ENCODE data around the gene ZNF385B.

Gene ZNF385B

GRCh38 chr2:179543361-179543901 lies 318.0 kb downstream of the ZNF385B start:
- no peak for DNase-seq

GRCh38 chr2:179541586-179541985 lies 319.8 kb downstream of the ZNF385B start:
- no peak for DNase-seq

GRCh38 chr2:179539124-179539511 lies 322.3 kb downstream of the ZNF385B start:
- no peak for DNase-seq

DNA sequence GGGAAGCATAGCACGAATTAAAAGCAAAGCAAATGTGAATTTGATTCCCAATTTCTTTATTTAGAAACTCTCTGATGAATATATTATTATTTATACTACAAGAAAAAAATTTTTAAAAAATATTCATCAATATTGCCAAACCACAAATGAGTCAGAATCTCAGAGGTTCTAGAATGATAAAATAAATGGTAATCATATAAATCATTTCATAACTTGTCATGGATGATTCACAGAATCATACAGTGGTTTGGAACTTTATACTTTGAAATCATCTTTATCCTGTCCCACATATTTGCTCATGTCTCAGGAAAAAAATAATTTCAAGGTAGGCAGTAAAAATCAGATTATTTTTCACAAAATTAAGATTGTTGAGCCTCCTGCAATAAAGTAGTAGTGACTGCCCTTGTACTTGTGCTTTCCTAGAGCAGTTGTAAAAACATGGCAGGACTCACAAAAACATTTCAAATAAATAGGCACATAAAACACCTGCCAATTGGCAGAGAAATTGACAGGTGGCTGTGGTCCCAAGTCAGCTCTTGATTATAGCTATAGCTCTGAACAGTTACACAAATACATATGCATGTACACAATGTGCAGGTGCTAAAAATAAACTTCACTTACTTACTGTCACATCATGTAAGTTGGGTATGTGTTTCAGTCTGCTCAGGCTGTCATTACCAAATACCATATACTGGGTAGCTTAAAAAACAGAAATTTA lies 322.8 kb downstream of the ZNF385B start:
- DNase-seq: no peak

DNA sequence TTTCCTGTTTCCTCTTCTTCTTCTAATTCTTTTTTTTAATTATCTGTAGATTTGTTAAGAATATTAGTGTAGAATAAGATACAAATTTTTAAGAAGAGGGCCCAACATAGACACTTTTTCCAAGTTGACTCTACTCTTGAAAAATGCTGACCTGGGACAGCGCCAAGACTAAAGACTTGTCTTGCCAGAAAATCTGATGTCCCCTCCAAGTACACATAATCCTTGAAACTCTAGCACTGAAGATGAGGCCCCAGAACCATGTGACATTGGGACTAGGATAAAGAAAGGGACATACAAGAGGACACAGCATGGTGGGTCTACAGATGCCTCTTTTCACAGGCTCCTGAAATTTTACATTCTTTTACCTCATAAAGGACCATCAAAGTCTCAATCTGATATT lies 325.2 kb downstream of the ZNF385B start:
- no peak for DNase-seq

- no peak for DNase-seq
Observed at GRCh38 chr2:179533875-179534274, 327.5 kb downstream of the ZNF385B start.

DNA sequence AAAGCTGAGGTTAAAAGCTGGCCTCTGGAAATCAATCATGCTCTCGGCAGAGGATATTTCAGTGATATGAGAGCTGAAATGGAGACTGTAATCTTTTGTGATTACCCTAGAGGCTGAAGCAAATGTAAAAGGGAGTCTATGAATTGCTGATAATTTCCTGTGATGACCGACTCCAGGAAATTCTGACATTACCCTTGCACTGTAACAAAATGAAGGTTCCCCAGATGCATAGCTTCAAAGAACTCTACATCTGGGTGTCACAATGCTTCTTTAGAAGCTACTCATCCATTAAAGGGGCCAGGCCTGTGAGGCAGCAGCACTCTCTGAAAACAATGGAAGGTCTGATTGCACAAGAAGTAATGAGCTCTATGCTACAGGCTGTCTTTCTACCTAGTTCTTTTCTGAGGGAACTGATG lies 328.5 kb downstream of the ZNF385B start:
- no peak for DNase-seq

GRCh38 chr2:179528576-179529069 lies 332.8 kb downstream of the ZNF385B start:
- DNase-seq: no peak

DNA sequence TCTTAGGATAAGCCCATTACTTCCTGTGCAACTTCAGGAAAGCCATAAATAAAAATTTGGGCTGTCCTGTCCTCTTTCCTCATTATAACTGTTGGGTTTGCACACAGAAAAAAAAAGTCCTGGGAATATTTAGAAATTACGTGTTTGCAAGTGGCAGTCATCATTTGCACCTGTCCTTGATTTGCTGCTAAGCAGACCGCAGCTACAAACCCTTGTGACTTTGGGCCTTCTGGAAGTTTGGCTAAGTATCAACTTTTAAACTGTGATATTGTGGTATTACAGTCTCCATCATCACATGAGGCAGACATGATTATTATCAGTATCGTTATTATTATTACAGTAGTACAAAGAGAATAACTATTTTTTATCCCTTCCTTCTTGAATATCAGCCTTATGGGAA lies 336.1 kb downstream of the ZNF385B start:
- no peak for DNase-seq

DNA sequence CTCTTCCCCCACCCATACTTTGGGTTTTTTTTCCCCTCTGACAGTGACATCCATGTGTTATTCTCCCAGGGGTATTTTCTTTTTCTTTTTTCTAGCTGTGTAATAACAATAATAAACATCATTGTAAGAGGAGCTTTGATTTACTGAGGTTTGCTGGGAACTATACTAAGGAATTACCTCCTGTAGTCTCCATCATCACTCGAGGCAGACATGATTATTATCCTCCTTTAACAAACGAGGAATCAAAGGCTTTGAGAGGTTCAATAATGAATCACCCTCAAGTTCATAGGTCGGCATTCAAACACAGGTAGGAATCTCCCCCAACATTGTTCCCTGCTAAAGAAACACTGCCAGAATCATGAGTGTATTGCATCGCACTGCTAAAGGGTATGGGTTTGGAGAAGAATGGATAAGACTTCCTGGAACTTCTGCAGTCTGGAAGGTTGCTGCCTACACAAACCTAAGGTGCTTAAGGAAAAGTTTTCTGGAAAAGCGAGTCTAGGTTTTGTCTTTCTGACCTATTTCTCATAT lies 336.5 kb downstream of the ZNF385B start:
- no peak for DNase-seq

DNA sequence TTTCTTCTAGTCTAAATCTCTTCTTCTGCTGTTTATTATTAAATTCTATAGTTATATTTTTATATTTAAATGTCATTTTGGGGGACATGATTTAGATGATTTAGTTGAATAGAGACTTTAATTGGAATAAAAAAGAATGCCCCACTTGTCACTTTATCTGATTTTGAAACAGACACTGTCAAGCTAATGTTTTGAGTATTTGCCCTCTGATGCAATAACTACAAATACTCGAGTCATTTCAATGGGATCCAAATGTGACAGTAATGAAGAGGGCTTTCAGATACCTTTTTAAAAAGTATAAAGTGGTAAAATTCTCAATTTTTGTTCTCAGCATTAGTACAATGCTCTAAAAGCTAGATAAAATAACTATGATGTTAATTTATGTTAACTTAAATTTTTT lies 339.5 kb downstream of the ZNF385B start:
- DNase-seq: no peak

DNA sequence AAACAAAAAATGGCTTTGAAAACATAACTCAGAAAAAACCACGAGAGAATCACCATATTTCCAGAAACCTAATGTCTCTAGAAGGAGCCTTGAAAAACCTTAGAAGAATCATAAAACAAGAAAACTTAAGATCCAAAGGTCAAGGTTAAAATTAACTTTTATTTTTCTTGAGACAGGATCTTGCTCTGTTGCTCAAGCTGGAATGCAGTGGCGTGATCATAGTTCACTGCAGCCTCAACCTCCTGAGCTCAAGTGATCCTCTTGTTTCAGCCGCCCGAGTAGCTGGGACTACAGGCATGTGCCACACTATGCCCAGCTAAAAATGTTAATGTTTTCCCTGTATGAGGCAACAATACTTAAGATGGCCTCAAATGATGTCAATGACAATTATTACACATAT lies 342.6 kb downstream of the ZNF385B start:
- no peak for DNase-seq

GRCh38 chr2:179513181-179513580 lies 348.2 kb downstream of the ZNF385B start:
- no peak for DNase-seq

- no peak for DNase-seq
Observed at GRCh38 chr2:179512281-179513035, 349.0 kb downstream of the ZNF385B start.

DNA sequence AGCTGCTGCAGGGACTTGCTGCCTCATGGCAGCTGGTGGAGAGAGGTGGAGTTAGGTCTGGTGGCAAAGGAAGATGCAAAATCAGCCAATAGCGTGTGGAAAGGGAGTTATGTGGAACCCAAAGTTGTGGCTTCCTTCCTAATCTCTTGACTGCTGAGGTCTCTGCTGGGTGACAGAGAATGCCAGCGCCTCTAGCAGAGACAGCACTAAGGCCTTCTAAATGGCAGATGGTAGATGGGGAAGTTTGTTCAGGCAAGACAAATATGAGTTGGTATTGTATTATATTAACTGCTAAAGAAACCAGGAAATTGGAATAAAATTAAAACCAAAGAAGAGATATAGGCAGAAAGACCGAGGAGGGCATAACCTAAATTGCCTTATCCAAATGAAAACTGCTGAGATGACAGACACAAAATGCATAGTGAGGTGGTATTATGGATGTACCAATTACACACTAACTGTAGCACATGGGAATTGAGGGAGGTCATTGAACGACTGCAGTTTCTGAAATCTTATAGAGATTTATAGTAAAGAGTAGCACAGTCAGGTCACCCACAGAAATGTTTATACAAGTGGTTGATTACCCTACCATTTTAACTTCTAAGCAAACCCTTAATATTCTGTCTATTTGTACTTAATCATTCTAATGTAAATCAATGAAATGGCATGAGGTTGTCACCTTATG lies 350.2 kb downstream of the ZNF385B start:
- DNase-seq: no peak

DNA sequence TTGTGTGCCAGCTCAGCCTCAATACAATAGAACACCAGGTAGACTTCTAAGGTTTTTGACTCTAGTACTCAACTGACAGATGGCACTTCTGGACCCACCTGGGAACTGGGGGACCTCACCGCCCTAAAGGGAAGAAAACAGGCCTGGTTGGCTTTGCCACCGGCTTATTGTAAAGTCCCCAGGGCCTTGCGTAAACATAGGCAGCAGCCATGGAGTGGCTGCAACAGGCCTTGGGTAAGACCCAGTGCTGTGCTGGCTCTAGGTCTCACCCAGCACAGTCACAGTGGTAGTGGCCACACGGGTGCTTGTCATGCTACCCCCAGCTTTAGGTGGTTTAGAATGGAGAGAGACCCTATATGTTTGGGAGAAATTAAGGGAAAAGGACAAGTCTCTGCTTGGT lies 366.1 kb downstream of the ZNF385B start:
- no peak for DNase-seq

GRCh38 chr2:179488563-179488962 lies 372.8 kb downstream of the ZNF385B start:
- DNase-seq: no peak

GRCh38 chr2:179487010-179487731 lies 374.2 kb downstream of the ZNF385B start:
- no peak for DNase-seq

DNA sequence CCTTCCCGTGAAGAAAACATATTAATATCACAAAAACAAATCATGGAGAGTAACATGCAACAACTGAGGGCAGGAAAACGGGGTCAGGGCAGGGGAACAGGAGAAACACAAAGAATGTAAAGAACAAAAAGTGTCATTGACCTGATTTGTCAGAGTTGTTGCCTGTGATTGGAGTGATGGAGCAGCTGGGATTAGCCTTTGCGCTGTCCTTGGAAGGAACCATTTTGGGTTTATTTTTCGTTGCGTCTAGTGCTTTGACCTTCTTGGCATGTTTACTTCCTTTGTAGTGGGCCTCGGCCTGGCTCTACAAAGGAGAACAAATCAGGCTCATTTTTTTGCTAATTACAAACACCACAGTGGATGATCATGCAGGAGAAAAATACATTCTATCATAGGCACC lies 378.3 kb downstream of the ZNF385B start:
- no peak for DNase-seq

GRCh38 chr2:179479947-179480346 lies 381.5 kb downstream of the ZNF385B start:
- no peak for DNase-seq

- DNase-seq: no peak
Observed at GRCh38 chr2:179478771-179479170, 382.6 kb downstream of the ZNF385B start.

DNA sequence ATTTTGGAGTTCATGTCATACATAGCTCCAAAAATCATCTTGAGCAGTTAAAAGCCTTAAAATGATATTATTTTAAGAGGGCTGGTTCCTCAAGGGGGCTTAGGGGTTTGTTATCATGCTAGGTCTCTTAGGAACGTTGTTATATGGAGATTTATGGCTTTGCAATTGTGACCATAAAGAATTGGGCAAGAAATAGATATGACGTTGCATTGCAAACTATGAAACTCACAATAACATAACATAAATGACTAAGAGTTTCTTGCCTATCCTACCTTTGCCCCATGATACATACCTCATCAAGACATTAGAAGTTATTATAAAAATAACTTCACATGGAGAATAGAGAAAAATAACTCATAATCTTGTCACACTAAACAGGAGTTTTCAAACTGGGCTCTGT lies 390.4 kb downstream of the ZNF385B start:
- no peak for DNase-seq

GRCh38 chr2:179470089-179470488 lies 391.3 kb downstream of the ZNF385B start:
- no peak for DNase-seq

Data from amniotic stem cell (primary cell).